ENCODE data around the gene LAMA2. TPM values are rescaled to one million over a fixed set of nuclear protein-coding genes. Genes with fewer than 3 reads are reported as not detected.
"Not testable (repeated sequence)": the region's sequence is repeated elsewhere in the genome, so short reads cannot be mapped to it uniquely, and the experiment has no call there.

The LAMA2 gene
- total RNA-seq, 1 donor: 9.4 TPM

GRCh38 chr6:129163551-129163950 lies 280.6 kb downstream of the LAMA2 start:
- Histone ChIP-seq H3K36me3 (ENCODE audit: insufficient read depth, low read length) (no peaks in the 10 kb centered on the region), H3K4me3 (ENCODE audit: insufficient read depth, low read length) (no peak overlapping the region), H2AFZ (ENCODE audit: low read length) (no peak overlapping the region), H4K20me1 (ENCODE audit: insufficient read depth, low read length) (no peaks in the 10 kb centered on the region), H3K4me1 (ENCODE audit: insufficient read depth, low read length) (no peaks in the 10 kb centered on the region), H3K27ac (ENCODE audit: low read depth, low read length) (no peak overlapping the region), H3K4me2 (ENCODE audit: insufficient read depth, low read length) (no peak overlapping the region), H3K9me3 (ENCODE audit: low read depth, low read length) (no peaks in the 10 kb centered on the region), H3K27me3 (ENCODE audit: insufficient read depth, low read length) (no peaks in the 10 kb centered on the region), H3K79me2 (ENCODE audit: insufficient read depth, low read length) (no peaks in the 10 kb centered on the region)
- DNase-seq (ENCODE audit: insufficient read length, low spot score, missing footprints): peak; percentile 36
- no peak for TF ChIP-seq CTCF (IDR thresholded peaks at IDR 0.05; ENCODE audit: extremely low read depth, low read depth, low read length)

GRCh38 chr6:129164032-129164431 lies 281.1 kb downstream of the LAMA2 start:
- Histone ChIP-seq H3K27me3 (ENCODE audit: insufficient read depth, low read length) (no peaks in the 10 kb centered on the region), H3K4me2 (ENCODE audit: insufficient read depth, low read length) (no peak overlapping the region), H3K4me1 (ENCODE audit: insufficient read depth, low read length) (no peaks in the 10 kb centered on the region), H3K79me2 (ENCODE audit: insufficient read depth, low read length) (no peaks in the 10 kb centered on the region), H3K27ac (ENCODE audit: low read depth, low read length) (no peak overlapping the region), H2AFZ (ENCODE audit: low read length) (no peak overlapping the region), H3K4me3 (ENCODE audit: insufficient read depth, low read length) (no peak overlapping the region), H3K36me3 (ENCODE audit: insufficient read depth, low read length) (no peaks in the 10 kb centered on the region), H4K20me1 (ENCODE audit: insufficient read depth, low read length) (no peaks in the 10 kb centered on the region), H3K9me3 (ENCODE audit: low read depth, low read length) (no peaks in the 10 kb centered on the region)
- no peak for DNase-seq (ENCODE audit: insufficient read length, low spot score, missing footprints)
- TF ChIP-seq CTCF (IDR thresholded peaks at IDR 0.05; ENCODE audit: extremely low read depth, low read depth, low read length): no peak

GRCh38 chr6:129172279-129172995 lies 289.5 kb downstream of the LAMA2 start:
- H3K4me3 ChIP-seq (ENCODE audit: insufficient read depth, low read length): peak overlapping the region; percentile 25
- not testable (repeated sequence) for H2AFZ ChIP-seq (ENCODE audit: low read length); DNase-seq (ENCODE audit: insufficient read length, low spot score, missing footprints); H3K27ac ChIP-seq (ENCODE audit: low read depth, low read length); H3K36me3 ChIP-seq (ENCODE audit: insufficient read depth, low read length); H3K27me3 ChIP-seq (ENCODE audit: insufficient read depth, low read length); H3K4me1 ChIP-seq (ENCODE audit: insufficient read depth, low read length); H3K79me2 ChIP-seq (ENCODE audit: insufficient read depth, low read length); H3K9me3 ChIP-seq (ENCODE audit: low read depth, low read length); H4K20me1 ChIP-seq (ENCODE audit: insufficient read depth, low read length)
- H3K4me2 ChIP-seq (ENCODE audit: insufficient read depth, low read length): peak overlapping the region; percentile 48

- Histone ChIP-seq H3K27me3 (ENCODE audit: insufficient read depth, low read length) (no peaks in the 10 kb centered on the region), H3K27ac (ENCODE audit: low read depth, low read length) (no peak overlapping the region), H4K20me1 (ENCODE audit: insufficient read depth, low read length) (no peaks in the 10 kb centered on the region), H2AFZ (ENCODE audit: low read length) (no peak overlapping the region), H3K4me1 (ENCODE audit: insufficient read depth, low read length) (no peaks in the 10 kb centered on the region), H3K4me2 (ENCODE audit: insufficient read depth, low read length) (no peak overlapping the region), H3K4me3 (ENCODE audit: insufficient read depth, low read length) (no peak overlapping the region), H3K9me3 (ENCODE audit: low read depth, low read length) (no peaks in the 10 kb centered on the region), H3K79me2 (ENCODE audit: insufficient read depth, low read length) (no peaks in the 10 kb centered on the region), H3K36me3 (ENCODE audit: insufficient read depth, low read length) (no peaks in the 10 kb centered on the region)
- DNase-seq (ENCODE audit: insufficient read length, low spot score, missing footprints): no peak
- no peak for TF ChIP-seq CTCF (IDR thresholded peaks at IDR 0.05; ENCODE audit: extremely low read depth, low read depth, low read length)
Measured at GRCh38 chr6:129175066-129175465, 292.1 kb downstream of the LAMA2 start.

All from osteoblast (primary cell).